Dendritic cell treated with granulocyte-macrophage colony-stimulating factor and Interleukin-4, amounts not matched to agents 40 ng/mL and 50 ng/mL, for 4 days (primary cell): ENCODE results near the gene STAP2.
"Not testable (repeated sequence)": the region's sequence is repeated elsewhere in the genome, so short reads cannot be mapped to it uniquely, and the experiment has no call there.

ENCODE experiments used
- H3K27ac Mint-ChIP-seq: one replicate; pipeline ENCODE4 v1.8.0; 2022; ENCODE audit warnings: mild to moderate bottlenecking, mixed read lengths
- H3K27me3 Mint-ChIP-seq: one replicate; pipeline ENCODE4 v1.8.0; 2022; ENCODE audit warnings: mild to moderate bottlenecking, mixed read lengths
- H3K36me3 Mint-ChIP-seq: one replicate; pipeline ENCODE4 v1.8.0; 2022; ENCODE audit warnings: low read depth, mixed read lengths
- H3K4me1 Mint-ChIP-seq: one replicate; pipeline ENCODE4 v1.8.0; 2022; ENCODE audit warnings: low read depth, mixed read lengths
- H3K4me3 Mint-ChIP-seq: one replicate; pipeline ENCODE4 v1.8.0; 2022; ENCODE audit warnings: mild to moderate bottlenecking, moderate library complexity, mixed read lengths
- H3K9me3 Mint-ChIP-seq: one replicate; pipeline ENCODE4 v1.8.0; 2022; ENCODE audit warnings: mixed read lengths
- intact Hi-C: fragments of 100-400 bp; cut with micrococcal nuclease; formaldehyde crosslinking; loops from one replicate; pipeline ENCODE4 v1.15.0; 2022

The STAP2 gene

GRCh38 chr19:4278419-4279266, 60.0 kb downstream of the STAP2 start, which contains the start of gene SHD:
Gene SHD (plus strand): TSS chr19:4279266. CDS start chr19:4280064, 798 bp downstream.
- intact Hi-C loops: no loop called here
- Mint-ChIP-seq H3K4me1 (peaks cover 5% of the 10 kb centered on the region), H3K27me3 (peaks cover 64% of the 10 kb centered on the region), H3K4me3 (no peak within 1 kb of the TSS), H3K9me3 (no peaks in the 10 kb centered on the region), H3K27ac (no peak within 1 kb of the TSS), H3K36me3 (no peaks in the 10 kb centered on the region)

DNA sequence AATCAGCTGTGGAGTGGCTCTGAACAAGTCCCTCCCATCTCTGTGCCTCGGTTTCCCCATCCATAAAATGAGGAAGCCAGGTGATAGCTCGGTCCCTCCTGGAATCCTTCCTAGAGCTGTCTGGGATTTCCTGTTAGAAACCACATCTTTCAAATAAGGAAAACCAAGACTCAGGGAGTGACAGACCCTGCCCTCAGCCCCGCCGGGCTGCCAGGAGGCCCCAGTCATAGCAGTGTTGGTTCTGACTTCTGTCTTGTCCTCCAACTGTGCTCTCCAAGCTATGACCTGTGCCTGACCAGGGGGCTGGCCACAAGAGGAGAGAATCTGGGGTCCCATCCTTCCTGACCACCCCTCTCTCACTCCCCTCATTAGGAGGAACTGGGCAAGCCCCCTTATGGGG, 60.6 kb downstream of the STAP2 start:
- Mint-ChIP-seq H3K9me3 (no peaks in the 10 kb centered on the region), H3K27ac (no peak overlapping the region), H3K27me3 (peaks cover 61% of the 10 kb centered on the region), H3K36me3 (no peaks in the 10 kb centered on the region), H3K4me1 (peaks cover 5% of the 10 kb centered on the region), H3K4me3 (no peak overlapping the region)
- intact Hi-C loops: no loop called here

- Mint-ChIP-seq H3K27me3 (peaks cover 54% of the 10 kb centered on the region), H3K4me3 (no peak overlapping the region)
These were observed 61.4 kb downstream of the STAP2 start for GRCh38 chr19:4277191-4277696.

GRCh38 chr19:4274321-4274686, 64.3 kb downstream of the STAP2 start:
- H3K27ac Mint-ChIP-seq, H3K4me3 Mint-ChIP-seq, H3K4me1 Mint-ChIP-seq, H3K9me3 Mint-ChIP-seq, intact Hi-C loops: not testable (repeated sequence)
- peaks cover 26% of the 10 kb centered on the region for H3K36me3 Mint-ChIP-seq
- peaks cover 28% of the 10 kb centered on the region for H3K27me3 Mint-ChIP-seq

More at GRCh38 chr19:4277191-4277696, 61.4 kb downstream of the STAP2 start:
- no peak overlapping the region for H3K27ac Mint-ChIP-seq
- no peaks in the 10 kb centered on the region for H3K9me3 Mint-ChIP-seq
- peaks cover 5% of the 10 kb centered on the region for H3K4me1 Mint-ChIP-seq
- intact Hi-C loops: no loop called here
- H3K36me3 Mint-ChIP-seq: no peaks in the 10 kb centered on the region
